ENCODE results near the gene CUEDC2. TPM values are rescaled to one million over a fixed set of nuclear protein-coding genes. Genes with fewer than 3 reads are reported as not detected.

Gene CUEDC2
- total RNA-seq, 1 donor from 2014 or later, result 86.1 TPM

DNA sequence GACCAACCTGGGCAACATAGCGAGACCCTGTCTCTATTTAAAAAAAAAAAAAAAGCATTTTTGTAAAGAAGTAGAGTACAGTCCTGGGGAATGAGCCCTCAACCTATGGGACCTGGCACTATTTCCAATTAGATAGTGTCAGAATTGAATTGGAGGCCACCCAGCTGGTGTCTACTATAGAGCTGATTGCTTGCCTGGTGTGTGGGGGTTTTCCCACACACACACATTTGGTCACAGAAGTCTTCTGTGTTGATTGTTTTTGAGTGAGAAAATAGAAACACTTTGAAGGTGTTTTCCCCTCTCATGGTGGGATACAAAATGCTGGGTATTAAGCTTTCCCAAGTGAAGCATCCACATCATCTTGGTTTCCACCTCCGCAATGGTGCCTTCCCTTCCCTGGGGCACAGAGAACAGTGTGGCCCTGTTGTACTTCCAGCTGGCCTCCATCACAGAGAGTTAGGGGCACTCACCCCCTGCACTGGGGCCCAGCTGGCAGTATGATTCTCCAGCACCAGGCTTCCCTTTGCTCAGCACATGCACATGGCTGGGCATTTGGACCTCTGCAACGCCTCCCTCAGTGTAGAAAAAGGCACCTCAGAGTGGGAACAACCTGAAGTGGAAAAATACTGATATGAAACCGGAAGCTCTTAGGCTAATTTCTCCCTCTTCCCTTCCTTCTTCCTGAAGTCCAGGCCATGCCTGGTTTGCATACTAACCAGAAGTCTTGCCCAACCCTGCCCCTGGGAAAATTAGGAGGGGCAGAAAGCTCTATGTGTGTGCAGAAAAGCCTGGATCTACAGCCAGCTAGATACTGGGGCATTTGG, 47.6 kb downstream of the CUEDC2 start:
- Mint-ChIP-seq H3K27ac (no peak overlapping the region), H3K4me1 (ENCODE audit: unreplicated experiment) (no peaks in the 10 kb centered on the region), H3K36me3 (peaks cover 4% of the 10 kb centered on the region), H3K27me3 (peaks cover 4% of the 10 kb centered on the region), H3K4me3 (no peak overlapping the region), H3K9me3 (no peaks in the 10 kb centered on the region)
- DNase-seq (ENCODE audit: extremely low spot score, unreplicated experiment), result no peak
- TF ChIP-seq CTCF (conservative IDR thresholded peaks at IDR 0.05), result no peak

GRCh38 chr10:102384053-102384452, 48.3 kb downstream of the CUEDC2 start:
- no peak for DNase-seq (ENCODE audit: extremely low spot score, unreplicated experiment)
- Mint-ChIP-seq H3K36me3 (peaks cover 4% of the 10 kb centered on the region), H3K4me3 (no peak overlapping the region), H3K9me3 (no peaks in the 10 kb centered on the region), H3K27me3 (peaks cover 3% of the 10 kb centered on the region), H3K4me1 (ENCODE audit: unreplicated experiment) (no peaks in the 10 kb centered on the region), H3K27ac (no peak overlapping the region)
- TF ChIP-seq CTCF (conservative IDR thresholded peaks at IDR 0.05), result peak; percentile 45

- H3K4me1 Mint-ChIP-seq (ENCODE audit: unreplicated experiment), result no peaks in the 10 kb centered on the region
- DNase-seq (ENCODE audit: extremely low spot score, unreplicated experiment), result no peak
- no peak overlapping the region for H3K27ac Mint-ChIP-seq
- H3K36me3 Mint-ChIP-seq, result peaks cover 4% of the 10 kb centered on the region
- TF ChIP-seq CTCF (conservative IDR thresholded peaks at IDR 0.05), result no peak
- no peak overlapping the region for H3K4me3 Mint-ChIP-seq
- H3K9me3 Mint-ChIP-seq, result no peaks in the 10 kb centered on the region
- no peaks in the 10 kb centered on the region for H3K27me3 Mint-ChIP-seq
Observed at GRCh38 chr10:102382871-102383270, 49.5 kb downstream of the CUEDC2 start.

GRCh38 chr10:102381983-102382382, 50.4 kb downstream of the CUEDC2 start:
- H3K27ac Mint-ChIP-seq, result no peak overlapping the region
- no peaks in the 10 kb centered on the region for H3K9me3 Mint-ChIP-seq
- H3K4me1 Mint-ChIP-seq (ENCODE audit: unreplicated experiment), result no peaks in the 10 kb centered on the region
- peaks cover 4% of the 10 kb centered on the region for H3K36me3 Mint-ChIP-seq
- no peak for TF ChIP-seq CTCF (conservative IDR thresholded peaks at IDR 0.05)
- no peak overlapping the region for H3K4me3 Mint-ChIP-seq
- DNase-seq (ENCODE audit: extremely low spot score, unreplicated experiment), result no peak
- H3K27me3 Mint-ChIP-seq, result no peaks in the 10 kb centered on the region

DNA sequence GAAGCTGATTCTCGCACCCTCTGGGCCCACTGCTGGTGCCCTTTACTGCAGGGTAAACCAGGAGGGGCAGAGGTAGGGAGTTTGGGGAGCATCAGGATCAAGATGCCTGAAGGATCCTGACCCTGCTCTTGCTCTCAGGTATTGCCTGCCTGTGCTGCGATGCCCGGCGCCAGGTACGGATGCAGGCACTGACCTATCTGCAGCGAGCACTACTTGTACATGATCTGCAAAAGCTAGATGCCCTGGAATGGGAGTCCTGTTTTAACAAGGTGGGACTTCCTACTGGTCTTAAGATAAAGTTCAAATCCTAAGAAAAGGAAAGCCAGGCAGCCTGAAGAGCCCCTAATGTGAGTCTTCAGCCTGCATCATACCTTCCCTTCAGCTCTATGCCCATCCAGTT, 53.0 kb downstream of the CUEDC2 start:
- no peak for TF ChIP-seq CTCF (conservative IDR thresholded peaks at IDR 0.05)
- H3K27me3 Mint-ChIP-seq, result no peaks in the 10 kb centered on the region
- H3K9me3 Mint-ChIP-seq, result no peaks in the 10 kb centered on the region
- no peak overlapping the region for H3K4me3 Mint-ChIP-seq
- H3K36me3 Mint-ChIP-seq, result peaks cover 3% of the 10 kb centered on the region
- DNase-seq (ENCODE audit: extremely low spot score, unreplicated experiment), result no peak
- no peaks in the 10 kb centered on the region for H3K4me1 Mint-ChIP-seq (ENCODE audit: unreplicated experiment)
- no peak overlapping the region for H3K27ac Mint-ChIP-seq

All from type B pancreatic cell (in vitro differentiated cells).